ENCODE data around the gene LZTR1. TPM values are rescaled to one million over a fixed set of nuclear protein-coding genes. Genes with fewer than 3 reads are reported as not detected.

LZTR1 gene
- total RNA-seq, 1 experiment from 2014 or later = 37.2 TPM

GRCh38 chr22:20987375-20987774 is 5.3 kb downstream of the LZTR1 start:
- TF ChIP-seq CTCF (IDR thresholded peaks at IDR 0.05; ENCODE audit: insufficient read depth in 1 of 2, low read depth in 1 of 2, low read length in 1 of 2, severe bottlenecking in 1 of 2, unreplicated experiment in 1 of 2) = no peak
- no peak for DNase-seq
- POLR2A ChIA-PET = no interaction called here
- peaks cover 6% of the 10 kb centered on the region; the same call in 1 of the 2 replicates for H3K4me1 ChIP-seq
- no peaks in the 10 kb centered on the region for H3K27me3 ChIP-seq (replicated peaks; ENCODE audit: control insufficient read depth, insufficient read depth, low read length)
- Mint-ChIP-seq H3K27ac (ENCODE audit: unreplicated experiment) (no peak overlapping the region), H3K4me1 (ENCODE audit: low read depth, unreplicated experiment) (no peaks in the 10 kb centered on the region), H3K27me3 (ENCODE audit: insufficient read depth, unreplicated experiment) (no peaks in the 10 kb centered on the region), H3K36me3 (ENCODE audit: insufficient read depth, unreplicated experiment) (peaks cover 9% of the 10 kb centered on the region), H3K9me3 (ENCODE audit: unreplicated experiment) (no peaks in the 10 kb centered on the region), H3K4me3 (ENCODE audit: unreplicated experiment) (no peak overlapping the region)
- no TSS peak for BruUV-seq (replicated peaks)
- CTCF ChIA-PET = no interaction called here
- H3K36me3 ChIP-seq (ENCODE audit: control insufficient read depth, insufficient read depth, low read length) = no peaks in the 10 kb centered on the region; the same call in 1 of the 2 replicates
- H3K4me3 ChIP-seq (ENCODE audit: low read depth, low read length) = no peak overlapping the region
- no peaks in the 10 kb centered on the region for H3K9me3 ChIP-seq
- intact Hi-C loops (cut with micrococcal nuclease; ENCODE audit: unreplicated experiment) = no loop called here

GRCh38 chr22:20988573-20989322 is 6.7 kb downstream of the LZTR1 start:
- H3K4me3 ChIP-seq (ENCODE audit: low read depth, low read length) = no peak overlapping the region
- H3K36me3 ChIP-seq (ENCODE audit: control insufficient read depth, insufficient read depth, low read length) = no peaks in the 10 kb centered on the region; the same call in 1 of the 2 replicates
- Mint-ChIP-seq H3K9me3 (ENCODE audit: unreplicated experiment) (no peaks in the 10 kb centered on the region), H3K27ac (ENCODE audit: unreplicated experiment) (no peak overlapping the region), H3K36me3 (ENCODE audit: insufficient read depth, unreplicated experiment) (peaks cover 9% of the 10 kb centered on the region), H3K4me1 (ENCODE audit: low read depth, unreplicated experiment) (no peaks in the 10 kb centered on the region), H3K4me3 (ENCODE audit: unreplicated experiment) (no peak overlapping the region), H3K27me3 (ENCODE audit: insufficient read depth, unreplicated experiment) (no peaks in the 10 kb centered on the region)
- intact Hi-C loops (cut with micrococcal nuclease; ENCODE audit: unreplicated experiment) = no loop called here
- no peak for DNase-seq
- ChIA-PET CTCF (no interaction called here), POLR2A (no interaction called here)
- H3K4me1 ChIP-seq = no peaks in the 10 kb centered on the region
- BruUV-seq (replicated peaks) = no TSS peak
- no peak for TF ChIP-seq CTCF (IDR thresholded peaks at IDR 0.05; ENCODE audit: insufficient read depth in 1 of 2, low read depth in 1 of 2, low read length in 1 of 2, severe bottlenecking in 1 of 2, unreplicated experiment in 1 of 2)
- no peaks in the 10 kb centered on the region for H3K9me3 ChIP-seq
- H3K27me3 ChIP-seq (replicated peaks; ENCODE audit: control insufficient read depth, insufficient read depth, low read length) = no peaks in the 10 kb centered on the region

- POLR2A ChIA-PET = no interaction called here
- H3K4me1 Mint-ChIP-seq (ENCODE audit: low read depth, unreplicated experiment) = no peaks in the 10 kb centered on the region
- no TSS peak for BruUV-seq (replicated peaks)
Observed at GRCh38 chr22:20989323-20990138, 7.4 kb downstream of the LZTR1 start.

More at GRCh38 chr22:20989323-20990138, 7.4 kb downstream of the LZTR1 start:
- Histone ChIP-seq H3K4me1 (no peaks in the 10 kb centered on the region), H3K36me3 (ENCODE audit: control insufficient read depth, insufficient read depth, low read length) (no peaks in the 10 kb centered on the region; the same call in 1 of the 2 replicates), H3K9me3 (no peaks in the 10 kb centered on the region), H3K4me3 (ENCODE audit: low read depth, low read length) (no peak overlapping the region), H3K27me3 (replicated peaks; ENCODE audit: control insufficient read depth, insufficient read depth, low read length) (no peaks in the 10 kb centered on the region)
- intact Hi-C loops (cut with micrococcal nuclease; ENCODE audit: unreplicated experiment) = no loop called here
- DNase-seq = no peak
- CTCF ChIA-PET = interaction anchor here (1.2 to 1.5 kb wide), 2 partner anchors 73 to 104 kb away, joined by 3 read pairs; partner anchors contain the start of gene CRKL
- no peaks in the 10 kb centered on the region for H3K9me3 Mint-ChIP-seq (ENCODE audit: unreplicated experiment)
- H3K36me3 Mint-ChIP-seq (ENCODE audit: insufficient read depth, unreplicated experiment) = peaks cover 11% of the 10 kb centered on the region
- H3K4me3 Mint-ChIP-seq (ENCODE audit: unreplicated experiment) = no peak overlapping the region
- TF ChIP-seq CTCF (IDR thresholded peaks at IDR 0.05; ENCODE audit: insufficient read depth in 1 of 2, low read depth in 1 of 2, low read length in 1 of 2, severe bottlenecking in 1 of 2, unreplicated experiment in 1 of 2) = no peak
- no peaks in the 10 kb centered on the region for H3K27me3 Mint-ChIP-seq (ENCODE audit: insufficient read depth, unreplicated experiment)
- no peak overlapping the region for H3K27ac Mint-ChIP-seq (ENCODE audit: unreplicated experiment)

Data from Caco-2 (cell line).